ENCODE results near the gene SPAG17.

DNA sequence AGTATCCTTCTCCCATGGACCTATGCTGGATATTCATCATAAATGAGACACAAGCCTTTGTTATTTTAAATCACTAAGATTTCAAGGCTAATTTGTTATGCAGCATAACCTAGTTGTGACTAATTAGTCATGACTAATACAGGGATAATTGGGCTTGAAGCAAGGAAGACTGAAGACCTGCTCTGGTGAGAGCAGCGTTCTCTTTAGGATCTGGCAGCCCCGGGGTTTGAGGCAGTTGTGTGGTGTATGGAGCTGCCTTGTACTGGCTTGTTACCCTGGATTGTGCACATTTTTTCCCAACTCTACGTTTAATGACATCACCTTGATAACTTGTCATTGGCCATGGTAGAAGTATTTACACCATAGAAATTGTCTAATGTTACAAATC, 25.7 kb upstream of the SPAG17 start:
- TF ChIP-seq RAD21 (IDR thresholded peaks at IDR 0.05; ENCODE audit: low read depth) (no peak), NFIC (IDR thresholded peaks at IDR 0.05) (no peak), CEBPB (IDR thresholded peaks at IDR 0.05) (no peak), TAF1 (IDR thresholded peaks at IDR 0.05; ENCODE audit: low read depth) (no peak), EGR1 (IDR thresholded peaks at IDR 0.05) (no peak), TCF12 (IDR thresholded peaks at IDR 0.05; ENCODE audit: low read depth) (no peak), ZBTB7A (IDR thresholded peaks at IDR 0.05; ENCODE audit: low read depth) (no peak), EP300 (IDR thresholded peaks at IDR 0.05; ENCODE audit: borderline replicate concordance) (no peak), CREB1 (IDR thresholded peaks at IDR 0.05; ENCODE audit: low read depth) (no peak), YY1 (IDR thresholded peaks at IDR 0.05; ENCODE audit: low read depth) (no peak), TEAD4 (IDR thresholded peaks at IDR 0.05) (no peak)
- TF ChIP-seq, protein P1, sequence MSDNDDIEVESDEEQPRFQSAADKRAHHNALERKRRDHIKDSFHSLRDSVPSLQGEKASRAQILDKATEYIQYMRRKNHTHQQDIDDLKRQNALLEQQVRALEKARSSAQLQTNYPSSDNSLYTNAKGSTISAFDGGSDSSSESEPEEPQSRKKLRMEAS (IDR thresholded peaks at IDR 0.05), result no peak
- TF ChIP-seq, protein P2, sequence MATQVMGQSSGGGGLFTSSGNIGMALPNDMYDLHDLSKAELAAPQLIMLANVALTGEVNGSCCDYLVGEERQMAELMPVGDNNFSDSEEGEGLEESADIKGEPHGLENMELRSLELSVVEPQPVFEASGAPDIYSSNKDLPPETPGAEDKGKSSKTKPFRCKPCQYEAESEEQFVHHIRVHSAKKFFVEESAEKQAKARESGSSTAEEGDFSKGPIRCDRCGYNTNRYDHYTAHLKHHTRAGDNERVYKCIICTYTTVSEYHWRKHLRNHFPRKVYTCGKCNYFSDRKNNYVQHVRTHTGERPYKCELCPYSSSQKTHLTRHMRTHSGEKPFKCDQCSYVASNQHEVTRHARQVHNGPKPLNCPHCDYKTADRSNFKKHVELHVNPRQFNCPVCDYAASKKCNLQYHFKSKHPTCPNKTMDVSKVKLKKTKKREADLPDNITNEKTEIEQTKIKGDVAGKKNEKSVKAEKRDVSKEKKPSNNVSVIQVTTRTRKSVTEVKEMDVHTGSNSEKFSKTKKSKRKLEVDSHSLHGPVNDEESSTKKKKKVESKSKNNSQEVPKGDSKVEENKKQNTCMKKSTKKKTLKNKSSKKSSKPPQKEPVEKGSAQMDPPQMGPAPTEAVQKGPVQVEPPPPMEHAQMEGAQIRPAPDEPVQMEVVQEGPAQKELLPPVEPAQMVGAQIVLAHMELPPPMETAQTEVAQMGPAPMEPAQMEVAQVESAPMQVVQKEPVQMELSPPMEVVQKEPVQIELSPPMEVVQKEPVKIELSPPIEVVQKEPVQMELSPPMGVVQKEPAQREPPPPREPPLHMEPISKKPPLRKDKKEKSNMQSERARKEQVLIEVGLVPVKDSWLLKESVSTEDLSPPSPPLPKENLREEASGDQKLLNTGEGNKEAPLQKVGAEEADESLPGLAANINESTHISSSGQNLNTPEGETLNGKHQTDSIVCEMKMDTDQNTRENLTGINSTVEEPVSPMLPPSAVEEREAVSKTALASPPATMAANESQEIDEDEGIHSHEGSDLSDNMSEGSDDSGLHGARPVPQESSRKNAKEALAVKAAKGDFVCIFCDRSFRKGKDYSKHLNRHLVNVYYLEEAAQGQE (IDR thresholded peaks at IDR 0.05; ENCODE audit: low read depth), result no peak

Measured in Ishikawa (cell line).